Measurements from ENCODE around the gene PLXNB2.

The PLXNB2 gene

GRCh38 chr22:50312371-50312770 is 4.9 kb upstream of the PLXNB2 start:
- Histone ChIP-seq H3K36me3 (replicated peaks; ENCODE audit: low read depth, low read length) (no peaks in the 10 kb centered on the region), H3K4me1 (ENCODE audit: low read length) (peaks cover 21% of the 10 kb centered on the region), H3K27me3 (ENCODE audit: low read depth, low read length) (no peaks in the 10 kb centered on the region), H3K9me3 (ENCODE audit: insufficient read depth, low read length) (no peaks in the 10 kb centered on the region), H3K79me2 (ENCODE audit: low read length) (no peaks in the 10 kb centered on the region), H3K4me2 (ENCODE audit: low read length) (no peak overlapping the region), H4K20me1 (ENCODE audit: insufficient read depth, low read length) (no peaks in the 10 kb centered on the region), H3K4me3 (ENCODE audit: low read length) (no peak overlapping the region), H3K27ac (ENCODE audit: low read length) (no peak overlapping the region), H3K9ac (ENCODE audit: low read length) (no peak overlapping the region), H2AFZ (ENCODE audit: low read depth, low read length) (no peak overlapping the region)
- TF ChIP-seq CTCF (IDR thresholded peaks at IDR 0.05; ENCODE audit: low read depth, low read length) (no peak), EZH2phosphoT487 (IDR thresholded peaks at IDR 0.05; ENCODE audit: low read depth) (no peak)

- Histone ChIP-seq H4K20me1 (ENCODE audit: insufficient read depth, low read length) (no peaks in the 10 kb centered on the region), H3K4me2 (ENCODE audit: low read length) (no peak overlapping the region), H3K79me2 (ENCODE audit: low read length) (peaks cover 5% of the 10 kb centered on the region), H3K9me3 (ENCODE audit: insufficient read depth, low read length) (no peaks in the 10 kb centered on the region), H3K27ac (ENCODE audit: low read length) (no peak overlapping the region), H3K27me3 (ENCODE audit: low read depth, low read length) (no peaks in the 10 kb centered on the region), H3K4me3 (ENCODE audit: low read length) (no peak overlapping the region), H3K36me3 (replicated peaks; ENCODE audit: low read depth, low read length) (no peaks in the 10 kb centered on the region), H2AFZ (ENCODE audit: low read depth, low read length) (no peak overlapping the region), H3K9ac (ENCODE audit: low read length) (no peak overlapping the region), H3K4me1 (ENCODE audit: low read length) (peaks cover 21% of the 10 kb centered on the region)
- TF ChIP-seq EZH2phosphoT487 (IDR thresholded peaks at IDR 0.05; ENCODE audit: low read depth) (no peak), CTCF (IDR thresholded peaks at IDR 0.05; ENCODE audit: low read depth, low read length) (no peak)
These were observed 4.3 kb upstream of the PLXNB2 start for GRCh38 chr22:50311606-50312351.

GRCh38 chr22:50310949-50311444 is 3.6 kb upstream of the PLXNB2 start:
- Histone ChIP-seq H3K4me3 (ENCODE audit: low read length) (no peak overlapping the region), H4K20me1 (ENCODE audit: insufficient read depth, low read length) (no peaks in the 10 kb centered on the region), H3K9ac (ENCODE audit: low read length) (no peak overlapping the region), H3K4me1 (ENCODE audit: low read length) (peaks cover 21% of the 10 kb centered on the region), H3K9me3 (ENCODE audit: insufficient read depth, low read length) (no peaks in the 10 kb centered on the region), H3K27me3 (ENCODE audit: low read depth, low read length) (no peaks in the 10 kb centered on the region), H3K27ac (ENCODE audit: low read length) (no peak overlapping the region), H3K36me3 (replicated peaks; ENCODE audit: low read depth, low read length) (no peaks in the 10 kb centered on the region), H2AFZ (ENCODE audit: low read depth, low read length) (no peak overlapping the region), H3K79me2 (ENCODE audit: low read length) (peaks cover 12% of the 10 kb centered on the region), H3K4me2 (ENCODE audit: low read length) (no peak overlapping the region)
- TF ChIP-seq EZH2phosphoT487 (IDR thresholded peaks at IDR 0.05; ENCODE audit: low read depth) (no peak), CTCF (IDR thresholded peaks at IDR 0.05; ENCODE audit: low read depth, low read length) (no peak)

GRCh38 chr22:50310031-50310722 is 2.7 kb upstream of the PLXNB2 start:
- Histone ChIP-seq H2AFZ (ENCODE audit: low read depth, low read length) (no peak overlapping the region), H3K9ac (ENCODE audit: low read length) (no peak overlapping the region), H4K20me1 (ENCODE audit: insufficient read depth, low read length) (no peaks in the 10 kb centered on the region), H3K36me3 (replicated peaks; ENCODE audit: low read depth, low read length) (no peaks in the 10 kb centered on the region), H3K4me3 (ENCODE audit: low read length) (no peak overlapping the region), H3K27me3 (ENCODE audit: low read depth, low read length) (no peaks in the 10 kb centered on the region), H3K27ac (ENCODE audit: low read length) (no peak overlapping the region), H3K4me1 (ENCODE audit: low read length) (peaks cover 22% of the 10 kb centered on the region), H3K4me2 (ENCODE audit: low read length) (no peak overlapping the region), H3K9me3 (ENCODE audit: insufficient read depth, low read length) (no peaks in the 10 kb centered on the region), H3K79me2 (ENCODE audit: low read length) (peaks cover 21% of the 10 kb centered on the region)
- TF ChIP-seq EZH2phosphoT487 (IDR thresholded peaks at IDR 0.05; ENCODE audit: low read depth) = no peak
- TF ChIP-seq CTCF (IDR thresholded peaks at IDR 0.05; ENCODE audit: low read depth, low read length) = no peak

Data from OCI-LY3 (cell line).